Nephron progenitor cell (in vitro differentiated cells): ENCODE data around the gene SCARF2.
"Not testable (repeated sequence)": the region's sequence is repeated elsewhere in the genome, so short reads cannot be mapped to it uniquely, and the experiment has no call there.

Experiments
- DNase-seq: peaks from one replicate; pipeline ENCODE4 v3.0.0; 2021
- H3K27ac Mint-ChIP-seq: 2 replicates; pipeline ENCODE4 v1.8.0; 2021; ENCODE audit warnings: mild to moderate bottlenecking, moderate library complexity, mixed read lengths
- H3K27me3 Mint-ChIP-seq: 2 replicates; pipeline ENCODE4 v1.8.0; 2021; ENCODE audit warnings: mild to moderate bottlenecking, low read depth, mixed read lengths; ENCODE audit not compliant: poor library complexity
- H3K36me3 Mint-ChIP-seq: 2 replicates; pipeline ENCODE4 v1.8.0; 2021; ENCODE audit warnings: low read depth, mixed read lengths
- H3K4me1 Mint-ChIP-seq: 2 replicates; pipeline ENCODE4 v1.8.0; 2021; ENCODE audit warnings: mixed read lengths
- H3K4me3 Mint-ChIP-seq: 2 replicates; pipeline ENCODE4 v1.8.0; 2021; ENCODE audit warnings: mild to moderate bottlenecking, moderate library complexity, mixed read lengths
- H3K9me3 Mint-ChIP-seq: 2 replicates; pipeline ENCODE4 v1.8.0; 2021; ENCODE audit warnings: mild to moderate bottlenecking, moderate library complexity, mixed read lengths
- TF ChIP-seq, protein P1 (sequence below): fragments of 200-600 bp; sonication (generic); IDR thresholded peaks from 2 replicates; pipeline ENCODE4 v1.5.0; 2021; ENCODE audit warnings: antibody characterized with exemption

The SCARF2 gene

DNA sequence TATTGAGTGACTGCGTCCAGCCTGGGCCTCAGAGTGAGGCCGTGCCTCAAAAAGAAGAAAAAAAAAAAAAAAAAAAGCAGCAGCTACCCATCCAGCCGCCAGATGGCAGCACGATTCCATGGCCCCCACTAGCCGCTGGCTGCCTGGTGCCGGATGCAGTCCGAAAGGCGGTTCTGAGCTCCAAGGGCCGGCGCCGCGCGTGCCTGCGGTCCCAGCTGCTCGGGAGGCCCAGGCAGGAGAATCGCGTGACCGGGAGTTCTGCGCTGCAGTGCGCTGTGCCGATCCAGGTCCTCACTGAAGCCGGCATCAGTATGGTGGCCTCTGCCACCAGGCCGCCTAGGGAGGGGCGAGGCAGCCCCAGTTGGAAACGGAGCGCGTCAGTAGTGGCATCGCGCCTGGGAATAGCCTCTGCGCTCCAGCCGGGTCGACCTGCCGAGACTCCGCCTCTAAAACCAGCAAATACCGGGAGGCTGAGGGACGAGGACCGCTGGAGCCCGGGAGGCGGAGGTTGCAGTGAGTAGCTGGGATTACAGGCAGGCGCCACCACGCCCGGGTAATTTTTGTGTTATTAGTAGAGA, 19.3 kb downstream of the SCARF2 start:
- DNase-seq: peak; percentile 83
- peak overlapping the region; percentile 71 for H3K4me3 Mint-ChIP-seq
- no peaks in the 10 kb centered on the region for H3K36me3 Mint-ChIP-seq
- H3K9me3 Mint-ChIP-seq: no peaks in the 10 kb centered on the region
- peaks cover 13% of the 10 kb centered on the region for H3K27me3 Mint-ChIP-seq
- H3K4me1 Mint-ChIP-seq: peaks cover 8% of the 10 kb centered on the region
- H3K27ac Mint-ChIP-seq: no peak overlapping the region
- TF ChIP-seq, protein P1, sequence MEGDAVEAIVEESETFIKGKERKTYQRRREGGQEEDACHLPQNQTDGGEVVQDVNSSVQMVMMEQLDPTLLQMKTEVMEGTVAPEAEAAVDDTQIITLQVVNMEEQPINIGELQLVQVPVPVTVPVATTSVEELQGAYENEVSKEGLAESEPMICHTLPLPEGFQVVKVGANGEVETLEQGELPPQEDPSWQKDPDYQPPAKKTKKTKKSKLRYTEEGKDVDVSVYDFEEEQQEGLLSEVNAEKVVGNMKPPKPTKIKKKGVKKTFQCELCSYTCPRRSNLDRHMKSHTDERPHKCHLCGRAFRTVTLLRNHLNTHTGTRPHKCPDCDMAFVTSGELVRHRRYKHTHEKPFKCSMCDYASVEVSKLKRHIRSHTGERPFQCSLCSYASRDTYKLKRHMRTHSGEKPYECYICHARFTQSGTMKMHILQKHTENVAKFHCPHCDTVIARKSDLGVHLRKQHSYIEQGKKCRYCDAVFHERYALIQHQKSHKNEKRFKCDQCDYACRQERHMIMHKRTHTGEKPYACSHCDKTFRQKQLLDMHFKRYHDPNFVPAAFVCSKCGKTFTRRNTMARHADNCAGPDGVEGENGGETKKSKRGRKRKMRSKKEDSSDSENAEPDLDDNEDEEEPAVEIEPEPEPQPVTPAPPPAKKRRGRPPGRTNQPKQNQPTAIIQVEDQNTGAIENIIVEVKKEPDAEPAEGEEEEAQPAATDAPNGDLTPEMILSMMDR: peak; percentile 87

DNA sequence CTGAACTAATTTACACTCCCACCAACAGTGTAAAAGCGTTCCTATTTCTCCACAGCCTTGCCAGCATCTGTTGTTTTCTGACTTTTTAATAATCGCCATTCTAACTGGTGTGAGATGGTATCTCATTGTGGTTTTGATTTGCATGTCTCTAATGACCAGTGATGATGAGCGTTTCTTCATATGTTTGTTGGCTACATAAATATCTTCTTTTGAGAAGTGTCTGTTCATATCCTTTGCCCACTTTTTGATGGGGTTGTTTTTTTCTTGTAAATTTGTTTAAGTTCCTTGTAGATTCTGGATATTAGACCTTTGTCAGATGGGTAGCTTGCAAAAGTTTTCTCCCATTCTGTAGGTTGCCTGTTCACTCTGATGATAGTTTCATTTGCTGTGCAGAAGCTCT, 21.9 kb downstream of the SCARF2 start:
- not testable (repeated sequence) for H3K9me3 Mint-ChIP-seq, DNase-seq, H3K36me3 Mint-ChIP-seq, H3K4me3 Mint-ChIP-seq, H3K27ac Mint-ChIP-seq
- Mint-ChIP-seq H3K4me1 (peaks cover 23% of the 10 kb centered on the region), H3K27me3 (peaks cover 13% of the 10 kb centered on the region)

DNA sequence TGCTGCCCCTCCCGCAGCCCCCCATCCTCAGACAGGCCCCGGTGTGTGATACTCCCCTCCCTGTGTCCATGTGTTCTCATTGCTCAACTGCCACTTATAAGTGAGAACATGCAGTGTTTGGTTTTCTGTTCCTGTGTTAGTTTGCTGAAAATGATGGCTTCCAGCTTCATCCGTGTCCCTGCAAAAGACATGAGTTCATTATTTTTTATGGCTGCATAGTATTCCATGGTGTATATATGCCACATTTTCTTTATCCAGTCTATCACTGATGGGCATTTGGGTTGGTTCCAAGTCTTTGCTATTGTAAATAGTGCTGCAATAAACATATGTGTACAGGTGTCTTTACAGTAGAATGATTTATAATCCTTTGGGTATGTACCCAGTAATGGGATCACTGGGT, 22.4 kb downstream of the SCARF2 start:
- peaks cover 28% of the 10 kb centered on the region for H3K4me1 Mint-ChIP-seq
- peaks cover 13% of the 10 kb centered on the region for H3K27me3 Mint-ChIP-seq
- not testable (repeated sequence) for H3K27ac Mint-ChIP-seq, H3K4me3 Mint-ChIP-seq, H3K36me3 Mint-ChIP-seq, DNase-seq, H3K9me3 Mint-ChIP-seq

DNA sequence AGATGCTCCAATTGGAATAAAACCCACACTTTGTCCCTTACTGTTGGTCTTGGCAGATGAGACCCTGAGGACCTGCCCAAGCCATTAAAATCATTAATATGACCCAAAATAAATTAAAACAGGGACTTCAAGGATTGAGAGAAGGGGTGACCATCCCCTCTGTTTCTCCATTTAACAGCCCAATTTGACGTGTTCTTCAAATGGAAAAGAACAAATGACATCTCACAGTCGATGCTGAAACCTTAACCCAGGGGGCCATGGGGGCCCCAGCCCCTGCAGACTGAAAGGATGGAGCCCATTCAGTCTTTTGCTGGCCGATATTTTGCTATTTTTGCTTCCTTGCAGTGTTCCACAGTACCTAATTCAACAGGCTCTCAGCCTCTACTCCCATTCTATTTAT, 23.2 kb downstream of the SCARF2 start:
- DNase-seq: no peak
- Mint-ChIP-seq H3K4me3 (no peak overlapping the region), H3K27ac (no peak overlapping the region), H3K36me3 (peaks cover 7% of the 10 kb centered on the region), H3K27me3 (peaks cover 13% of the 10 kb centered on the region), H3K4me1 (peaks cover 30% of the 10 kb centered on the region), H3K9me3 (no peaks in the 10 kb centered on the region)
- TF ChIP-seq, protein P1: no peak

DNA sequence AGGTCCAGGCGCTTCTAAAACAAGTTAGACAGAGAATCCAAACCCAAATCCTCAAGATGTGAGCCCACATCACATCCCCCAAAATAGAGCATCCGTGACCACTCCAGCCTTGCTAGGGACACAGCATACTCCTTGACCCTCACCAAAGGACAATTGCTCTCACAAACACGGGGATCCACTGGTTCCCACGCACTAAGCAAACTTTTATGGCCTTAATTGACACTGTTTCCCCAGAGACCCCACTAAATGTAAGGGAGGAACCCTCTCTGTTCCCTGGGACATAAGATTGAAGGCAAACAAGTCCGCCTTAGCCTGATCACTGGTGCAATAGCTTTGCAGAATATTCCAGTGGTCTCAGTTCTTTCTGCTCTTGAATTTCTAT, 23.6 kb downstream of the SCARF2 start:
- H3K9me3 Mint-ChIP-seq: no peaks in the 10 kb centered on the region
- H3K4me1 Mint-ChIP-seq: peaks cover 30% of the 10 kb centered on the region
- H3K4me3 Mint-ChIP-seq: no peak overlapping the region
- TF ChIP-seq, protein P1: no peak
- H3K27ac Mint-ChIP-seq: no peak overlapping the region
- peaks cover 10% of the 10 kb centered on the region for H3K36me3 Mint-ChIP-seq
- H3K27me3 Mint-ChIP-seq: peaks cover 9% of the 10 kb centered on the region
- DNase-seq: no peak

DNA sequence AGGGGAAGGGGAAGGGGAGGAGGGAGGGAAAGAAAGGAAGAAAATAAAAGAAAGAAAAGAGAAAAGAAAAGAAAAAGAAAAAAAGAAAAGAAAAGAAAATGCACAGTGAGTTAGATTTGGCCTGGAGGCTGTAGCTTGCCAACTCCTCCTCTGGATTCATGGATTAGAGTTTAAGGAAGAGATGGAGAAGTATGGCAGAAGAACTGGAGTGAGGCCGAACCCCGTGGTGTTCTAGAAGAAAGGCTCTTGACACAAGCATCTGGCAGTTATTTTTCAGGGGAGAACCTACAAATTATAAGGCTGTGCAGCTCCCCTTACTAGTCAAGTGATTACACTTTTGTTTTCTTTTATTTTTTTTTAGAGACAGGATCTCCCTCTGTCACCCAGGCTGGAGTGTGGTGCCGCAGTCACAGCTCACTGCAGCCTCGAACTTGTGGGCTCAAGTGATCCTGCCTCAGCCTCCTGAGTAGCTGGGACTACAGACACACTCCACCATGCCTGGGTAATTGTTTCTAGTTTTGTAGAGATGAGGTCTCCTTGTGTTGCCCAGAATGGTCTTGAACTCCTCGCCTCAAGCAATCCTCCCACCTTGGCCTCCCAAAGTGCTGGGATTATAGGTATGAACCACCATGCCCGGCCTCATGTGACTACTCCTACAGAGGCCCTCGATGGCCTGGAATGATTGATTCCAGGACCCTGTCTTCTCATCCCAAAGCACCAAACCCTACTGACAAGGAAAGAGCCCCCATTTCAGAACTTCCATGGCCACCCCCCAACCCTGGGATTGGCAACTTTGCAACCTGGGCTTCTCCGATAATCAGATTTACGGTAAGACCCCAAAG, 24.2 kb downstream of the SCARF2 start:
- Mint-ChIP-seq H3K36me3 (peaks cover 16% of the 10 kb centered on the region), H3K27me3 (peaks cover 5% of the 10 kb centered on the region), H3K4me1 (peaks cover 30% of the 10 kb centered on the region), H3K4me3 (no peak overlapping the region), H3K9me3 (no peaks in the 10 kb centered on the region), H3K27ac (no peak overlapping the region)
- DNase-seq: no peak
- TF ChIP-seq, protein P1: no peak
